NCI-H128 (cell line): ENCODE results near the gene TSSK1B.
"Not testable (repeated sequence)": the region's sequence is repeated elsewhere in the genome, so short reads cannot be mapped to it uniquely, and the experiment has no call there.

Experiments used
- DNase-seq: peaks from one replicate; lab custom pipeline; 2025; ENCODE audit not compliant: unreplicated experiment; lab: John Stamatoyannopoulos, UW

Gene TSSK1B

GRCh38 chr5:113434889-113435288 is at the start of gene TSSK1B:
Gene TSSK1B (minus strand): TSS chr5:113434989. CDS start chr5:113434839, 150 bp downstream.
- no peak for DNase-seq

GRCh38 chr5:113480243-113480642 is 45.5 kb upstream of the TSSK1B start:
- no peak for DNase-seq

GRCh38 chr5:113478691-113479090 is 43.9 kb upstream of the TSSK1B start:
- DNase-seq = no peak

GRCh38 chr5:113474100-113474728 is 39.4 kb upstream of the TSSK1B start:
- no peak for DNase-seq

GRCh38 chr5:113463032-113463431 is 28.2 kb upstream of the TSSK1B start:
- DNase-seq = no peak

- DNase-seq = not testable (repeated sequence)
Measured at GRCh38 chr5:113457106-113457505, 22.3 kb upstream of the TSSK1B start.

GRCh38 chr5:113452941-113453340 is 18.2 kb upstream of the TSSK1B start:
- DNase-seq = no peak

GRCh38 chr5:113451797-113452196 is 17.0 kb upstream of the TSSK1B start:
- DNase-seq = no peak

- no peak for DNase-seq
Measured at GRCh38 chr5:113450929-113451328, 16.1 kb upstream of the TSSK1B start.

GRCh38 chr5:113450462-113450861 is 15.7 kb upstream of the TSSK1B start:
- DNase-seq = no peak

GRCh38 chr5:113448252-113448651 is 13.5 kb upstream of the TSSK1B start:
- DNase-seq = no peak

GRCh38 chr5:113447498-113448050 is 12.8 kb upstream of the TSSK1B start:
- no peak for DNase-seq

- no peak for DNase-seq
Measured at GRCh38 chr5:113446358-113446927, 11.7 kb upstream of the TSSK1B start.

GRCh38 chr5:113437111-113437510 is 2.3 kb upstream of the TSSK1B start:
- DNase-seq = no peak

GRCh38 chr5:113435575-113435974 is 786 bp upstream of the TSSK1B start:
- no peak for DNase-seq

- no peak for DNase-seq
Measured at GRCh38 chr5:113433862-113434612, 752 bp downstream of the TSSK1B start.

- no peak for DNase-seq
Measured at GRCh38 chr5:113433071-113433470, 1.7 kb downstream of the TSSK1B start.

- DNase-seq = no peak
Measured at GRCh38 chr5:113427871-113428574, 6.8 kb downstream of the TSSK1B start.

GRCh38 chr5:113425909-113426308 is 8.9 kb downstream of the TSSK1B start:
- DNase-seq = no peak

GRCh38 chr5:113421693-113422092 is 13.1 kb downstream of the TSSK1B start:
- no peak for DNase-seq

- DNase-seq = no peak
Measured at GRCh38 chr5:113405530-113405929, 29.3 kb downstream of the TSSK1B start.
